Astrocyte (in vitro differentiated cells and primary cell): ENCODE measurements around the gene HMG20B.

Experiments
- EZH2 ChIP-seq: IDR thresholded peaks from 2 replicates; pipeline ENCODE4 v1.6.1; 2012; ENCODE audit warnings: mild to moderate bottlenecking, low read length, inconsistent platforms; ENCODE audit not compliant: insufficient read depth
- TF ChIP-seq, protein P1 (sequence below): IDR thresholded peaks from 2 replicates; pipeline ENCODE4 v1.5.1; 2011; ENCODE audit warnings: low read depth, mild to moderate bottlenecking, inconsistent platforms, low read length, moderate library complexity; ENCODE audit not compliant: insufficient read depth

DNA sequence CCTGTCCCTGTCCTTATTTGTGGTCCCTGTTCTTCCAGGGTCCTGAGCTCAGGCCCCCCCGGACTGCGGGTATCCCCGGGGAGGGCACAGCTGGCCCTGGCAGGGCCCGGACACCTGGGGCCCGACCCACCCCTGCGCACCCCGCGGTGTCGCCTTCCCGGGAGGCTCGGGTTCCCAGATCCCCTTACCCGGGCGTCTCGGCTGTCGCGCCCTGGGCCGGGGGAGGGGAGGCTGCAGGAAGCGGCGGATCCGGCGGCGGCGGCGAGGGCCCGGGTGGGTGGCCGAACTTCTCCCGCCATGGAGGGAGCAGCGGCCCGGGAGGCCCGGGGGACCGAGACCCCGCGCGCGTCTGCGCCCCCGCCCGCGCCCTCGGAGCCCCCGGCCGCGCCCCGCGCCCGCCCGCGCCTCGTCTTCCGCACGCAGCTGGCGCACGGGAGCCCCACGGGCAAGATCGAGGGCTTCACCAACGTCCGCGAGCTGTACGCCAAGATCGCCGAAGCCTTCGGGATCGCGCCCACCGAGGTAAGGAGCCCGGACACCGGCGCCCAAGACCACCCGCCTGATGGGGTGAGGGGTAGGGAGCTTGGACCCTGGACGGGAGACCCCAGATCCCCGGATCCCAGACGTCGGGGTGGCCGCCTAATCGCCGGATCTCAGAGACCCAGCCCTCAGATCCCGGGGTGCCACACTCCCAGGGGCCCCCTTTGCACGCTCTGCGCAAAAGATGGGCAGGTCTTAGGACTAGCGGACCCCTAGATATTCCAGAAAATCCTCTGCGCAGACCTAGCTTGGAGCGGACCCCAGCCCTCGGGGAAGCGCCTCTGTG lies 12.8 kb downstream of the HMG20B start, which contains the start of gene GIPC3:
- TF ChIP-seq, protein P1, sequence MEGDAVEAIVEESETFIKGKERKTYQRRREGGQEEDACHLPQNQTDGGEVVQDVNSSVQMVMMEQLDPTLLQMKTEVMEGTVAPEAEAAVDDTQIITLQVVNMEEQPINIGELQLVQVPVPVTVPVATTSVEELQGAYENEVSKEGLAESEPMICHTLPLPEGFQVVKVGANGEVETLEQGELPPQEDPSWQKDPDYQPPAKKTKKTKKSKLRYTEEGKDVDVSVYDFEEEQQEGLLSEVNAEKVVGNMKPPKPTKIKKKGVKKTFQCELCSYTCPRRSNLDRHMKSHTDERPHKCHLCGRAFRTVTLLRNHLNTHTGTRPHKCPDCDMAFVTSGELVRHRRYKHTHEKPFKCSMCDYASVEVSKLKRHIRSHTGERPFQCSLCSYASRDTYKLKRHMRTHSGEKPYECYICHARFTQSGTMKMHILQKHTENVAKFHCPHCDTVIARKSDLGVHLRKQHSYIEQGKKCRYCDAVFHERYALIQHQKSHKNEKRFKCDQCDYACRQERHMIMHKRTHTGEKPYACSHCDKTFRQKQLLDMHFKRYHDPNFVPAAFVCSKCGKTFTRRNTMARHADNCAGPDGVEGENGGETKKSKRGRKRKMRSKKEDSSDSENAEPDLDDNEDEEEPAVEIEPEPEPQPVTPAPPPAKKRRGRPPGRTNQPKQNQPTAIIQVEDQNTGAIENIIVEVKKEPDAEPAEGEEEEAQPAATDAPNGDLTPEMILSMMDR, result no peak
- TF ChIP-seq EZH2, result peak; percentile 68
